Activated T-helper 1 cell treated with anti-CD3 and anti-CD28 coated beads, Interleukin-2, amount 50 U/mL, for 16 hours (primary cell): ENCODE data around the gene CRCP.
"Not testable (repeated sequence)": the region's sequence is repeated elsewhere in the genome, so short reads cannot be mapped to it uniquely, and the experiment has no call there.

Source experiments
- DNase-seq, 2 donors: peaks; one replicate each; pipeline ENCODE4 v3.0.0-alpha.2; 2020; ENCODE audit warnings: low read depth in 1 of 2, low spot score in 1 of 2

Gene CRCP

GRCh38 chr7:66152371-66153191, 37.9 kb downstream of the CRCP start:
- no peak for DNase-seq

GRCh38 chr7:66153691-66154090, 39.0 kb downstream of the CRCP start:
- no peak for DNase-seq

- not testable (repeated sequence) for DNase-seq
Observed at GRCh38 chr7:66156035-66156434, 41.4 kb downstream of the CRCP start.

GRCh38 chr7:66157060-66157459, 42.4 kb downstream of the CRCP start:
- DNase-seq = no peak

GRCh38 chr7:66162622-66163021, 48.0 kb downstream of the CRCP start:
- no peak for DNase-seq

GRCh38 chr7:66163186-66163610, 48.6 kb downstream of the CRCP start:
- DNase-seq = no peak

- DNase-seq = no peak
Observed at GRCh38 chr7:66164356-66164755, 49.7 kb downstream of the CRCP start.

GRCh38 chr7:66167773-66168387, 53.2 kb downstream of the CRCP start:
- no peak for DNase-seq

GRCh38 chr7:66169616-66170015, 55.0 kb downstream of the CRCP start:
- no peak for DNase-seq

GRCh38 chr7:66170309-66171231, 55.9 kb downstream of the CRCP start:
- no peak for DNase-seq

GRCh38 chr7:66172536-66173401, 58.1 kb downstream of the CRCP start:
- DNase-seq = not testable (repeated sequence)

- no peak for DNase-seq
Observed at GRCh38 chr7:66173856-66174255, 59.2 kb downstream of the CRCP start.

GRCh38 chr7:66175006-66175405, 60.4 kb downstream of the CRCP start:
- not testable (repeated sequence) for DNase-seq

GRCh38 chr7:66176914-66177313, 62.3 kb downstream of the CRCP start:
- no peak for DNase-seq

GRCh38 chr7:66178258-66178657, 63.6 kb downstream of the CRCP start:
- DNase-seq = no peak

GRCh38 chr7:66181329-66181728, 66.7 kb downstream of the CRCP start:
- no peak for DNase-seq

- DNase-seq = no peak
Observed at GRCh38 chr7:66181845-66182244, 67.2 kb downstream of the CRCP start.

- no peak for DNase-seq
Observed at GRCh38 chr7:66182920-66183319, 68.3 kb downstream of the CRCP start.

GRCh38 chr7:66183700-66184099, 69.1 kb downstream of the CRCP start:
- DNase-seq = no peak

- no peak for DNase-seq
Observed at GRCh38 chr7:66185680-66186187, 71.1 kb downstream of the CRCP start.
